HG02981 (cell line): ENCODE measurements around the gene SPOCK2.
"Not testable (repeated sequence)": the region's sequence is repeated elsewhere in the genome, so short reads cannot be mapped to it uniquely, and the experiment has no call there.

Source experiments
- ATAC-seq: cut with Tn5 transposase; IDR thresholded peaks from one replicate; pipeline ENCODE4 v1.9.1; 2021; ENCODE audit warnings: mild to moderate bottlenecking, moderate library complexity; ENCODE audit not compliant: unreplicated experiment

Gene SPOCK2

GRCh38 chr10:72034761-72035160 is 53.6 kb downstream of the SPOCK2 start:
- ATAC-seq: no peak

- no peak for ATAC-seq
Observed at GRCh38 chr10:72034040-72034499, 54.3 kb downstream of the SPOCK2 start.

GRCh38 chr10:72032409-72033162 is 55.8 kb downstream of the SPOCK2 start:
- not testable (repeated sequence) for ATAC-seq

GRCh38 chr10:72031706-72032105 is 56.6 kb downstream of the SPOCK2 start:
- ATAC-seq: no peak

- ATAC-seq: no peak
Observed at GRCh38 chr10:72030762-72031543, 57.4 kb downstream of the SPOCK2 start.

DNA sequence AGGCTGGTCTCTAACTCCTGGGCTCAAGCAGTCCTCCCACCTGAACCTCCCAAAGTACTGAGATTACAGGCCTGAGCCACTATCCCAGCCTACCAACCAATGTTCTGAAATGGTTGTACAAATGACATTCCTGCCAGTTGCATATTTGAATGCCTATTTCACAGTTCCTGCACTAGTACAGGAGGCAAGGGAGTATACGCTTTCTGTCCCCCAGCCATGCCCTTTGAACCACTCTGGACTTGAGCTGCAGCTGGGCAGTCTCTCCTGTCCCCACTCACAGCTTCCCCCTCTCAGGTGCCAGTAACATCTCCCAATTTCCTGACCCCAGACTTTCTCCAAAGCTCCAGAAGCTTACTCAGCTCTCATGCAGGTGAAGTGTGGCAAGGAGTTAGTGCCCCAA is 58.9 kb downstream of the SPOCK2 start:
- no peak for ATAC-seq

DNA sequence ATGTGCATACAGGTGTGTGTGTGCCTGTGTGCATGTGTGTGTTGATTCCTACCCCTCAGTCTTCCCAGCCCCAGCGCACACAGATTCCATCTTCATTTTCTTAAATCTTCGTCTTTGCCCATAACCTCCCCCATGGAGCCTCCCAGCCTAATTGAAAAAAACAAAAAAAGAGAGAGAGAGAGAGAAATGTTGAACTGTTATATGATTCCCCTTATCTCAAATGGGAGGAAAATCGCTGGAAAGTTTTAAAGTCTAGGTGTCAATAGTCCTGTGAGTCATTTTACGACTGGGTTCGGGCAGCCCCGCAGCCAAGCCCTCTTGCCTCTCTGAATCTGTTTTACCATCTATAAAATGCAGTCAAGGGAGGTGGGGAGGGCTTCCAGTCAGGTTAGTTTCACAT is 60.9 kb downstream of the SPOCK2 start:
- no peak for ATAC-seq

GRCh38 chr10:72026278-72027111 is 61.9 kb downstream of the SPOCK2 start:
- no peak for ATAC-seq

GRCh38 chr10:72025832-72026231 is 62.5 kb downstream of the SPOCK2 start:
- ATAC-seq: no peak

DNA sequence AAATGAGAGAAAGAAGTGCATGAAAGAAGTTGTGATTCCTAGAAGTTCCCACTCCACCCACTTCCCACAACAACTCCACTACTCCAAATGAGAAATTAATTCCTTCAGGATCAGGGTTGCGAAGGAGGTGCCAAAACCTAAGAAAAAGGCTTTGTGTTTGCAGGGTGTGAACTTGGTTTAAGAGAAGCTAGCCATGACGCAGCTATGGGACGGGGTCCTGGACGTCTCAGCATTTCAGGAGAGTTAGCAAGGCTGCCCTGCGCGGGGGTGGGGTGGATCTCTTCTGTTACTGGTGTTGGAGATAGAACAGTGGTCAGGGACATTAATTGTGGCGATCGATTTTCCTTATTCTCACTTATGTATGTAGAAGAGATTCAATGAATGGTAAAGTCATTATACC is 63.0 kb downstream of the SPOCK2 start:
- no peak for ATAC-seq

DNA sequence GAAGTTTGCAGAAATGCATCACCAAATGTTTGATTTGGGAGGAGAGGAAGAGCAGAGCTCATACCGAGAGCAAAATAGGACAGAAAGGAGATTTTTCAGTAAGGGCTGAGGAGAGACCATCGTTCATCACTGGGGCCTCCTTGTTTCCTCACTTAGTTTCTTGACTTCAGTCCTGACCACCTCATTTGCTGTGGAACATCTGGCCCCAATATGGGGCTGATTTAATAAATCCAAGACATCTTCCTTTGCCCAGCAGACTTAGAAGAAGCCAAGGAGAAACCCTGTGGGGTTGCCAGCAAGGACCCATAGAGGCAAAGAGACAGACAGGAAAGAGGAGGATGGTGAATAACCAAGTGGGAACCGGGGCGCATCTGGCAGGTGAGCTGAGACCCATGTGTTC is 63.8 kb downstream of the SPOCK2 start:
- ATAC-seq: no peak

DNA sequence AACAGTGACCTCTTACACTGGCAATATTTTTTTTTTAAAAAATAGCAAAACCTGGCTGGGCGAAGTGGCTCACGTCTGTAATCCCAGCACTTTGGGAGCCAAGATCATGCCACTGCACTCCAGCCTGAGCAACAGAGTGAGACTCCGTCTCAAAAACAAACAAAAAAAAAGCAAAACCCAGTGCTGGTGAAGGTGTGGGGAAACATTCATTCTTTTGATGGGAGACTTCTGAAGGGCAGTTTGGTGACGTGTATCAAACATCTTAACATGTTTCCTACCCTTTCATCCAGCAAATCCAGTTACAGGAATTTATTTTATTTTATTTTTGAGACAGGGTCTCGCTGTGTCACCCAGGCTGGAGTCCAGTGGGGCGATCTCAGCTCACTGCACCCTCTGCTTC is 66.1 kb downstream of the SPOCK2 start:
- no peak for ATAC-seq

DNA sequence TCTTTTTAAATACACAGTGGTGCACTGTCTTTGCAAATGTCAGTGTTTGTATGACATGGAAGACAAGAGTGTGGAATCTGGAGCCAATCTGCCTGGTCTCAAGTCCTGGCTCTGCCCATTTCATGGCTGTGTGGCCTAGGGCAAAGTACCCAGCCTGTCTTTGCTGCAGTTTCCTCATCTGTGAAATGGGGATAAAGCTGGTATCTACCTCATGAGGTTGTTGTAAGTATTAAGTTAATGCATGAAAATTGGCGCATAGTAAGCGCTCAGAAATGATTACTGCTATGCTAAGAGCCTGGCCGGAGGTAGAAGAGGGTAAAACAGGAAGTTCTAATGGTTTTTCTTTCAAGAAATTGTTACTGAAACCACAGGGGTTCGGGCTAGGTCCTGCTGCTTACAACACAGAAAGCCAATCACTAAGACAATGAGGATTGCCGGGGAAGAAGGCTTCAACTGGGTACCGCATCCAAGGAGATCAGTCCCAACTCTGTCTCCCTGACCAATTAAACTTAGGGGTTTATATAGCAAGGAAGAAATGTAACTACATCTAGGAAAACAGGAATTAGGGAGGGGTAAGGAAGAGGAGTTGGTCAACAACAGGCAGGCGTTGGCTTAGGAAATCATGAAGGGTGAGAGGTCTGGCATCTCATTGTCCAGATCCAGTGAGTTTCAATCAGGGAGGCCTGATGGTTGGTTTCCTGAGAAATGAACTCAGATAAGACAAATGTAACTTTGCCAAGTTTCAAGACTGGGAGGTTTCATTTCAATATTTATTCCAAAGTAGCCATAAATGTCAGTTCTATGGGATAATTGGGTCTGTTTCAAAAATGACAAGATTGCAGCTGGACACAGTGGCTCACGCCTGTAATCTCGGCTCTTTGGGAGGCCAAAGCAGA is 67.2 kb downstream of the SPOCK2 start:
- ATAC-seq: no peak

- ATAC-seq: no peak
Observed at GRCh38 chr10:72019085-72019876, 69.1 kb downstream of the SPOCK2 start.

DNA sequence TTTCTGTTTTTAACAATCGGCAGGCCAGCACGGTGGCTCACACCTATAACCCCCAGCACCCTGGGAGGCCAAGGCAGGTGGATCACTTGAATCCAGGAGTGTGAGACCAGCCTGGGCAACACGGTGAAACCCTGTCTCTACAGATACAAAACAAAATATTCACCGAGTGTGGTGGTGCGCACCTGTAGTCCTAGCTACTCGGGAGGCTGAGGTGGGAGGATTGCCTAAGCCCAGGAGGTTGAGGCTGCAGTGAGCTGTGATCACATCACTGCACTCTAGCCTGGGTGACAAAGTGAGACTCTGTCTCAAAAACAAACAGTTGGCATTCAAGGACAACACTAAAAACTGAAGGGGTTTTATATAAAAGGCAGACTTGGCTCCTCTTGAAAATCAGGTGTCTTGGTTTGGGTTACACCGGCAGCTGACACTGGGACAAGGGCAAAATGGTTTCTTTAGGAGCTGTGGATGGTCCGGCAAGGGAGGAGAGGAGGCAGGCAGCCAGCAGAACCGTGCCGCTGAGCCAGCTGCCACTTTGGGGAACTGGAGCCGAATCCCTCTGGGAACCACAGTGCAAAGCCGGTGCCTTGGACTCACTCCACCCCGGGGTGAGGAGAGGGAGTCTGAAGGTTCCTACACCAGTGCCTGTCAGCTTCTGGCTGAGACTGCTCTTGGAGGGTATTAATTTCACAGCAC is 71.6 kb downstream of the SPOCK2 start:
- no peak for ATAC-seq

GRCh38 chr10:72015841-72016240 is 72.5 kb downstream of the SPOCK2 start:
- ATAC-seq: no peak

DNA sequence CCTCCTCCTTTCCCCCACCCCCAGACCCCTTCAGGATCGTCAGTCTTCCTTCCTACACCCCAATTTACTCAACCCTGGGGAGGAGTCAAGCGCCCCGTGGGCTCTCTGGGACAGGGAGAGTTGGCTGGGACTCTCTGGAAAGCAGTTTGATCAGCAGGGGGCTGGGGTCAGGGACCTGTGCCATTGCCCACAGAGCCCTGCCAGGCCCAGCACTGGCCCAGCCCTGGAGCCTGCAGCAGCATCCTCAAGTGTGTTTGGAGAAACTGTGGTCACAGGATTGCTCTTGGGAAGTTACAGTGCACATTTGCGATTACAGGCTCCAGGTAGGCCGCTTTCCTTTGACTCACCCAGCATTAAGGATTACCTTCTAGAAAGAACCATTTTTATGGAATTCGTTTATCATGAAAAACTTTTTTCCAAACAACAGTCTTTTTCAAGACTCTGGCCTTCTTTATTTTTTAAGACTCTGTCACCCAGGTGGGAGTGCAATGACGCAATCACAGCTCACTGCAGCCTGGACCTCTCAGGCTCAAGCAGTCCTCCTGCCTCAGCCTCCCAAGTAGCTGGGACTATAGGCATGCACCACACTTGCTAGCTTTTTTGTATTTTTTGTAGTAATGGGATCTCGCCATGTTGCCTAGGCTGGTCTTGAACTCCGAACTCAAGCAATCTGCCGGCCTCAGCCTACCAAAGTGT is 73.4 kb downstream of the SPOCK2 start:
- ATAC-seq: no peak

- ATAC-seq: no peak
Observed at GRCh38 chr10:72014197-72014596, 74.2 kb downstream of the SPOCK2 start.
